ENCODE data around the gene GREM2. TPM values are rescaled to one million over a fixed set of nuclear protein-coding genes. Genes with fewer than 3 reads are reported as not detected.

The GREM2 gene
- total RNA-seq, 1 donor from 2014 or later = 7.0 TPM

GRCh38 chr1:240445369-240445768, 166.6 kb downstream of the GREM2 start:
- DNase-seq = no peak

- no peak for DNase-seq
These were observed 170.3 kb downstream of the GREM2 start for GRCh38 chr1:240441669-240442068.

Small RNA genes lying within 50 kb of the gene (small RNA-seq; reads per million reads assigned to genes)
- gene RNU5F-8P = not detected
